CD4-positive, alpha-beta T cell (primary cell): Measurements from ENCODE around the gene FGGY. TPM values are rescaled to one million over a fixed set of nuclear protein-coding genes. Genes with fewer than 3 reads are reported as not detected.

Experiments used
- ATAC-seq: fragments of 200-7000 bp; cut with Tn5 transposase; one replicate; pipeline ENCODE4 v1.10.0; 2022; ENCODE audit warnings: mild to moderate bottlenecking; ENCODE audit not compliant: poor library complexity
- CTCF ChIA-PET: fragments of 350-600 bp; sonication (Branson Sonifier 250); formaldehyde crosslinking; loops from one replicate; lab custom pipeline; 2021; ENCODE audit warnings: antibody characterized with exemption, inconsistent platforms; lab: Charles Lee
- POLR2A ChIA-PET: fragments of 350-600 bp; sonication (Branson Sonifier 250); formaldehyde crosslinking; loops from one replicate; lab custom pipeline; 2021; ENCODE audit warnings: antibody characterized with exemption, inconsistent platforms; lab: Charles Lee
- DNase-seq, 14 experiments: peaks; one replicate each; pipeline ENCODE4 v3.0.0-alpha.2; 2013 to 2020; ENCODE audit warnings: mixed read lengths in 2 of 14
- H3K27ac ChIP-seq, 2 donors: one replicate each; pipeline versions ENCODE4 v1.5.1 to v1.7.0; 2013; ENCODE audit warnings: low read length in 2 of 2, low read depth in 1 of 2, mild to moderate bottlenecking in 1 of 2
- H3K27me3 ChIP-seq, 2 experiments: 1 replicate in 1 of 2; 2 replicates in 1 of 2; pipeline versions ENCODE4 v1.6.1 to v1.7.0; 2013; ENCODE audit warnings: low read length in 2 of 2, control low read depth in 1 of 2, mild to moderate bottlenecking in 1 of 2, moderate library complexity in 1 of 2; ENCODE audit not compliant: insufficient read depth in 2 of 2, control insufficient read depth in 1 of 2
- H3K36me3 ChIP-seq: one replicate; pipeline ENCODE4 v1.6.1; 2013; ENCODE audit warnings: low read length, control low read depth; ENCODE audit not compliant: insufficient read depth
- H3K4me1 ChIP-seq: one replicate; pipeline ENCODE4 v1.6.1; 2013; ENCODE audit warnings: low read length, control low read depth; ENCODE audit not compliant: insufficient read depth
- H3K4me3 ChIP-seq: one replicate; pipeline ENCODE4 v1.5.1; 2013; ENCODE audit warnings: mild to moderate bottlenecking, low read length, moderate library complexity
- H3K9me3 ChIP-seq, 2 experiments: 1 replicate in 1 of 2; 2 replicates in 1 of 2; pipeline versions ENCODE4 v1.6.1 to v1.7.0; 2013; ENCODE audit warnings: low read length in 2 of 2, mild to moderate bottlenecking in 2 of 2, control low read depth in 1 of 2, moderate library complexity in 1 of 2; ENCODE audit not compliant: control insufficient read depth in 1 of 2, insufficient read depth in 1 of 2
- H3K27ac Mint-ChIP-seq: one replicate; pipeline ENCODE4 v1.8.0; 2020; ENCODE audit warnings: mixed read lengths
- H3K27me3 Mint-ChIP-seq: one replicate; pipeline ENCODE4 v1.8.0; 2021; ENCODE audit warnings: mixed read lengths
- H3K36me3 Mint-ChIP-seq: one replicate; pipeline ENCODE4 v1.8.0; 2021; ENCODE audit warnings: low read depth, mixed read lengths
- H3K4me1 Mint-ChIP-seq: one replicate; pipeline ENCODE4 v1.8.0; 2021; ENCODE audit warnings: low read depth, mixed read lengths
- H3K4me3 Mint-ChIP-seq: one replicate; pipeline ENCODE4 v1.8.0; 2020; ENCODE audit warnings: mild to moderate bottlenecking, mixed read lengths
- H3K9me3 Mint-ChIP-seq: one replicate; pipeline ENCODE4 v1.8.0; 2020; ENCODE audit warnings: mixed read lengths
- intact Hi-C, 2 experiments: fragments of 100-400 bp; cut with DNase I in 1 of 2; cut with micrococcal nuclease in 1 of 2; formaldehyde crosslinking; loops; one replicate each; pipeline versions ENCODE4 v1.15.1 to v1.9.0; 2023 to 2025; cut with DNase I, micrococcal nuclease
- total RNA-seq, 174 experiments: library from RNA in 2 of 174; stranded (reverse) in 2 of 174; gene quantifications; one replicate each; pipeline ENCODE4 v1.2.3 and lab custom pipeline; 2021 to 2026
- TF ChIP-seq, protein P1 (sequence below): fragments of 200-600 bp; IDR thresholded peaks from one replicate; pipeline ENCODE4 v1.8.0; 2022; ENCODE audit warnings: antibody characterized with exemption, mild to moderate bottlenecking

The FGGY gene
- total RNA-seq, 2 experiments from 2014 or later = 9.5 to 10.0 TPM

GRCh38 chr1:59672851-59673572, 376.1 kb downstream of the FGGY start:
- intact Hi-C loops = no loop called here
- TF ChIP-seq, protein P1, sequence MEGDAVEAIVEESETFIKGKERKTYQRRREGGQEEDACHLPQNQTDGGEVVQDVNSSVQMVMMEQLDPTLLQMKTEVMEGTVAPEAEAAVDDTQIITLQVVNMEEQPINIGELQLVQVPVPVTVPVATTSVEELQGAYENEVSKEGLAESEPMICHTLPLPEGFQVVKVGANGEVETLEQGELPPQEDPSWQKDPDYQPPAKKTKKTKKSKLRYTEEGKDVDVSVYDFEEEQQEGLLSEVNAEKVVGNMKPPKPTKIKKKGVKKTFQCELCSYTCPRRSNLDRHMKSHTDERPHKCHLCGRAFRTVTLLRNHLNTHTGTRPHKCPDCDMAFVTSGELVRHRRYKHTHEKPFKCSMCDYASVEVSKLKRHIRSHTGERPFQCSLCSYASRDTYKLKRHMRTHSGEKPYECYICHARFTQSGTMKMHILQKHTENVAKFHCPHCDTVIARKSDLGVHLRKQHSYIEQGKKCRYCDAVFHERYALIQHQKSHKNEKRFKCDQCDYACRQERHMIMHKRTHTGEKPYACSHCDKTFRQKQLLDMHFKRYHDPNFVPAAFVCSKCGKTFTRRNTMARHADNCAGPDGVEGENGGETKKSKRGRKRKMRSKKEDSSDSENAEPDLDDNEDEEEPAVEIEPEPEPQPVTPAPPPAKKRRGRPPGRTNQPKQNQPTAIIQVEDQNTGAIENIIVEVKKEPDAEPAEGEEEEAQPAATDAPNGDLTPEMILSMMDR = no peak
- no peaks in the 10 kb centered on the region for H3K36me3 ChIP-seq
- Mint-ChIP-seq H3K9me3 (no peaks in the 10 kb centered on the region), H3K27me3 (no peaks in the 10 kb centered on the region), H3K27ac (no peak overlapping the region), H3K4me3 (no peak overlapping the region), H3K4me1 (no peaks in the 10 kb centered on the region), H3K36me3 (no peaks in the 10 kb centered on the region)
- ChIA-PET POLR2A (no interaction called here), CTCF (no interaction called here)
- H3K4me3 ChIP-seq = no peak overlapping the region
- no peaks in the 10 kb centered on the region for H3K9me3 ChIP-seq
- no peak for ATAC-seq
- peak in 2 of 14 experiments; percentile 33 to 37 for DNase-seq
- no peak overlapping the region for H3K27ac ChIP-seq
- H3K27me3 ChIP-seq = no peaks in the 10 kb centered on the region
- peaks cover 2% of the 10 kb centered on the region for H3K4me1 ChIP-seq

- no peaks in the 10 kb centered on the region for H3K36me3 Mint-ChIP-seq
- Histone ChIP-seq H3K36me3 (no peaks in the 10 kb centered on the region), H3K4me3 (no peak overlapping the region), H3K4me1 (peaks cover 2% of the 10 kb centered on the region), H3K27me3 (no peaks in the 10 kb centered on the region), H3K27ac (no peak overlapping the region), H3K9me3 (no peaks in the 10 kb centered on the region)
- H3K27me3 Mint-ChIP-seq = no peaks in the 10 kb centered on the region
- no peaks in the 10 kb centered on the region for H3K9me3 Mint-ChIP-seq
- ATAC-seq = no peak
- no peak for DNase-seq
- no peak overlapping the region for H3K4me3 Mint-ChIP-seq
- ChIA-PET POLR2A (no interaction called here), CTCF (no interaction called here)
- no peaks in the 10 kb centered on the region for H3K4me1 Mint-ChIP-seq
- TF ChIP-seq, protein P1 = no peak
- H3K27ac Mint-ChIP-seq = no peak overlapping the region
- intact Hi-C loops = no loop called here
Observed at GRCh38 chr1:59673573-59674450, 376.9 kb downstream of the FGGY start.

DNA sequence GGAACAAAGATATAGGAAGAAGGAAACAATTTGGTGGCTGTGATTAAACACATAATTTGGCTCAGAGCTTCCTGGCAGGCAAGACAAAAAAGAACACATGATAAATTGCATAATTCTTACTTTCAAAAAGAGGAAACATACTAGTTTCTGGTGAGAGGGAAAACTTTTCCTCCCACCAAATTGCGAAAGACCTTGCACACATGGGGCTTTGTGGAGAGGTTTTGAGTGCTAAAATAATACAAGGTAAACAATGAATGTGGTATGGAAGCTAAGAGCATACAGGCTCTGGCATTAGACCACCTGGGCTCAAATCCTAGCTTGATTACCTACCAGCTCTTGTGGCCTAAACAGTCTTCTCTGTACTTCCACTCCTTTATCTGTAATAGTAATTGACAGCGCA, 377.7 kb downstream of the FGGY start:
- Histone ChIP-seq H3K4me1 (peaks cover 2% of the 10 kb centered on the region), H3K4me3 (no peak overlapping the region), H3K27ac (no peak overlapping the region), H3K9me3 (no peaks in the 10 kb centered on the region), H3K27me3 (no peaks in the 10 kb centered on the region), H3K36me3 (no peaks in the 10 kb centered on the region)
- TF ChIP-seq, protein P1 = no peak
- H3K27me3 Mint-ChIP-seq = no peaks in the 10 kb centered on the region
- H3K4me1 Mint-ChIP-seq = no peaks in the 10 kb centered on the region
- H3K4me3 Mint-ChIP-seq = no peak overlapping the region
- DNase-seq (peak in 3 of 14 experiments; percentile 19 to 53 (median 47)), ATAC-seq (no peak)
- no peaks in the 10 kb centered on the region for H3K36me3 Mint-ChIP-seq
- ChIA-PET CTCF (no interaction called here), POLR2A (no interaction called here)
- no peaks in the 10 kb centered on the region for H3K9me3 Mint-ChIP-seq
- intact Hi-C loops = no loop called here
- no peak overlapping the region for H3K27ac Mint-ChIP-seq
